HG02870 (cell line): Measurements from ENCODE around the gene PKIB.

Experiments
- ATAC-seq: cut with Tn5 transposase; IDR thresholded peaks from one replicate; pipeline ENCODE4 v1.9.1; 2021; ENCODE audit warnings: mild to moderate bottlenecking, moderate library complexity; ENCODE audit not compliant: unreplicated experiment

PKIB gene

DNA sequence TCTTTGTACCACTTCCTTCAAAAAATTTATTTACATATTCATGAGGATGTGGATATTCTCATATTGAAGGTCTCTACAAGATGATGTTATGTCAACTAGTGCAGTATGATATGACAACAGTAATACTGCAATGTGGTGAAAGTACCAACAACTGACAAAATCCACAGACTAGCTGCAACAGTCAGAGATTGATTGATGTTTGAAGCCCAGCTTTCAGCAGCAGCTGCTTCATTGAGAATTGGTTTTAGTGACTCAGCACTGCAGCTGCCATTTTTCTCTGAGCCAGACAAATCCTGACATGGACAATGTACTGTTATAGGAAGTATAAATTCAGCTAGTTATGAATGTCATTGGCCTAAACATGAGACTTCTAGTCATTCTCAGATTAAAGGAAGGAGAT, 53.8 kb downstream of the PKIB start:
- no peak for ATAC-seq

- ATAC-seq = no peak
These were observed 55.7 kb downstream of the PKIB start for GRCh38 chr6:122665929-122666328.

- no peak for ATAC-seq
These were observed 56.2 kb downstream of the PKIB start for GRCh38 chr6:122666418-122666817.

DNA sequence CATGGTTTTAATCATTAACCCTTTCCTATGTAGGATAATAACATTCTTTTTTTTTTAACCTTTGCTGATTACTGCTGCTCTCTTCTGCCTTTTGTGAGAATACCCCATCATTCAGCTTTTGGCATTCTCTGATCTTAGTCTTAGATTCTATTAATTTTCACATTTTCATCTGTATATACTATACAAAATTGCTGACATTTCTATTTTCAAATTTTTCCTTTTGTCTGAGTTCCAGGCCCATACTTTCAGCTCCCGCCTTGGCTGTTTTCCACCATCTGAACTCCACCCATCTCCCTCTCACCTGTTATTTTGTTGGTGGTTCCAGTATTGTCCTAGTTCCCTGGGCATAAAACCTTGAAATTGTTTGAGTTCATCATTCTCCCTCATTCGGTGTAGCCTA, 59.2 kb downstream of the PKIB start:
- ATAC-seq = no peak

- ATAC-seq = no peak
These were observed 59.7 kb downstream of the PKIB start for GRCh38 chr6:122669868-122670267.

DNA sequence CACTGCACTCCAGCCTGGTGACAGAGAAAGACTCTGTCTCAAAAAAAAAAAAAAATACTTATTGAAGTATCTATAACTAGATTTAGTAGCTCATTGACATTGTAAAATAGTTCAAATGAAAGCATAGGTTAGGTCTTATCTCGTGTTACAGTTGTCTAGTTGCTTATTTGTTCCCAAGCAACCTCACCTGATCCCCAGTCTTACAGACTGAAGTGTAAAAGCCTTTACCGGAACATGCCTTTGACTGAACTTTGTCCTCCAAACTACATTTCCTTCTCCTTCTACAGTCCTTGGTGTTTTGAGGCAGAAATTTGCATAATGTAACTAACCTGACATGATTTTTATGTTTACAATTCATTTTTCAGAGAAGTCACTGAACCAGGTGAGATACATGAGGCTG, 61.0 kb downstream of the PKIB start:
- ATAC-seq = no peak

DNA sequence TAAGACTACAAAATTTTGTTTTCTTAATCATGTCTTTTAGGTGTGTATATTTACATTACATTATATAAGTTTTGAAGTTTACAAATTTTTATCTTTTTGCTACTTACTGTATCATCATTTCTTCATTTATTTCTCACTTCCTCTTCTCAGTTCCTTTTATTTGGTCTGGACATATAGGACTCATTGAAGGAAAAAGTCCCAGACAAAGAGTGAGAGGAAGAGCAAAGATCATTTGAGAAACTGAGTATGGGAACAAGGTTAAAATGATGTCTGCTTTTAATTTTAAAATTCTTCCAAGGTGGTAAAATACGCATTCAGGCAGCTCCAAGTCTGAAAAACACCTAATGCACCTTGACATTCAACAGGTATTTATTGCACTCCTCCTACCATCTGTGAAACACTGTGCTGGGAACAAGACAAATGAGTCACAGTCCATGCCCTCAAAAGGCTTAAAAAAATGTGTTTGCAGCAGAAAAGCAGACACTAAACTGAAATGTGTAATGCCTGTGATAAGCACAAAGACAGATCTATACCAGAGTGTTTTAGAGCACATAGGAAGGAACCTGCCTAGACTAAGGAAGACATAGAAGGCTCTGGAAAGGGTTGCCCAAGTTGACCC, 63.2 kb downstream of the PKIB start:
- ATAC-seq = peak; percentile 60

DNA sequence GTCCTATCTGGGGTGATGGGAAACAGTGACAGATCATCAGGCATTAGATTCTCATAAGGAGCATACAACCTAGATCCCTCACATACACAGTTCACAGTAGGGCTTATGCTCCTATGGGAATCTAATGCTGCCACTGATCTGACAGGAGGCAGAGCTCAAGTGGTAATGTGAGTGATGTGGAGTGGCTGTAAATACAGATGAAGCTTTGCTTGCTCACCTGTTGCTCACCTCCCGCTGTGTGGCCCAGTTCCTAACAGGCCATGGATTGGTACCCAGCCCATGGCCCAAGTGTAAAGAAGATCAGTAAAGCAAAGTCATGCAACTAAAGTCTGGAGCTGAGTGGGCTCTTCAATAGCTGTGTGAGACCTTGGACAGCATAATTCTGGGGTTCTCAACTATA, 65.9 kb downstream of the PKIB start:
- ATAC-seq = no peak

GRCh38 chr6:122676688-122677087, 66.5 kb downstream of the PKIB start:
- ATAC-seq = no peak

- ATAC-seq = no peak
These were observed 67.2 kb downstream of the PKIB start for GRCh38 chr6:122677406-122677805.

- ATAC-seq = no peak
These were observed 68.6 kb downstream of the PKIB start for GRCh38 chr6:122678841-122679240.

DNA sequence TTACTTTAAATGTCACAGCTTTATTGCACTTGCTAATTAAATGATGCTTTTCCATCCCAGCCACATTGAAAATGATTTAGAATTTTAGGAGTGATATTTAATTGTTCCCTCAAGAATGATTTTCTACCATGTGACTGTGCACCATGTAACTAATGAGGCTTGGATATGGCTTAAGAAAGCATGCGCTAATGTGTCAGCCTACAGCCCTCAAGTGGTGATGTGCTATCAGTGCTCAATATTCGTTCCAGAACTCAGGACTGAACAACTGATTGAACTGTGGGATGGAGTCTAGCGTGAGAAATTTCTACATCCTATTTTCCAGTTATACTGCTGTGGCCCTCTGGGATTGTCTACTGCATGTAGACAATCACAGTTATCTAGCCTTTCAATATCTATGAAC, 71.5 kb downstream of the PKIB start:
- no peak for ATAC-seq

- no peak for ATAC-seq
These were observed 73.9 kb downstream of the PKIB start for GRCh38 chr6:122683989-122684651.

DNA sequence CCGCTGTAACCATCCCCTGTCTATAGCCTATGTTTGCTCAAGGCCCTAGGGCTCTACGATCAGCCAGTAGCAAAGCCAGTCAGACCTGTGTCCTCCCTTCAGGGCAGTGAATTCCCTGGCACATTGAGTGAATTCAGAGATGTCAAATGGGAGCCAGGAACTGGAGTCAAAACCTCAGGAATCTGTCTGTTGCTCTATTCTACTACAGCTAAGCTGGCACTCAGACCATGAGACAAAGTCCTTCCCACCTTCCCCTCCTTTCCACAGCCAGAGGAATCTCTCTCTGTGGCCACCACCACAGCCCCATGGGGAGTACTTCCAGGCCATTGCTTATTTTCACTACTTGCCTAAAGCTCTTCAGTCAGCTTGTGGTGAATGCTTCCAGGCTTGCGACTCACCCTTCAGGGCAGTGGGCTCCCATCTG, 82.0 kb downstream of the PKIB start:
- no peak for ATAC-seq

DNA sequence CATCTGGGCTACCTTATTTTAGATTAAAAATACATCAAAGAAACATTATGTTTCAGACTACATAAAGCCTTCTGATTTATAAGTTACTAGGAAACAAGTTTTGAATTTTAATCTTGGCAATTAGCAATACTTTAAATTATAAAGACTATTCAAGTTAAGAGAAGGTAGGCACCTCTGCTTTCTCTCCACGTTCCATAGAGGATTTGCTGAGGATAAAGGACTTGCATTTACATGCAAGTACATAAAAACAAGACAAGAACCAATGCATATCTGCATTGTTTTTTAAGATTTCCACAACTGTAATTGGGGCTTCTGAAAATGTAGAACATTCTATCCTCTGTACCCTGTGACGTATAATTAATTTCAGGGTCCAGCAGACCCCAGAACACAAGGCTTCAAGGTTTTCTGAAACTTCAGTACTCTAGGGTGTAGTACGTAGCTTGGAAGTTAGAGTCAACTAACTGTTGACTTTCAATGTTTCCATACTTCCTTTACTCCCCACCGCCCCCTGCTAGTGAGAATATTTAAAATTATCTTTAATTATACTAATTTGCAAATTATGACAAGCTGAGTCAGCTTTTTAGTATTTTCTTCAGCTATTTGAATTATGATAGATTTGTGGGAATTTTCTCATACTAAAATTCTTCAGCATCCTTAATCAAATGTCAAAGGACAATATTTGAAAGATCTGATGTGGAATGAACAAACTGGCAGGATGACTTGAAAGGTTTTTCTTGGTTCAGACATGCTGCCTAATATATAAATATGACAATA, 82.8 kb downstream of the PKIB start:
- no peak for ATAC-seq

- ATAC-seq = no peak
These were observed 83.9 kb downstream of the PKIB start for GRCh38 chr6:122694075-122694474.

DNA sequence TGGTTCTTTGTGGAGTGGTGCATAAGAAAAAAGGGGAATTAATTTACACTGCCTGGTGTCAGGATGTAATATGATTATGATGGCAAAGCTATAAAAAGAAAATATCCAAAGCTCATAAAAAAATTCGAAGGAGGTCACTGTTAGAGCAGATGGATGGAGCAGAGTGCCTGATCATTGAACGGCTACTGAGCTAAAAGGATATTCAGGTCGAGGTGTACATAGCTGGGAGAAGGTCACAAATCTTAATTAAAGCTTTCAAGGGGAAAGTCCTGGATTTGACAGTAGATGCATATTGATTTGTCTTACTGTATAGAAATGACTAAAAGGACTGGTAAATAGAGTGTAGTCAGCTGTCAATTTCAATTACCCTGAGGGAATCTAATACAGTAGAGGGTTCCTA, 84.4 kb downstream of the PKIB start:
- ATAC-seq = no peak

DNA sequence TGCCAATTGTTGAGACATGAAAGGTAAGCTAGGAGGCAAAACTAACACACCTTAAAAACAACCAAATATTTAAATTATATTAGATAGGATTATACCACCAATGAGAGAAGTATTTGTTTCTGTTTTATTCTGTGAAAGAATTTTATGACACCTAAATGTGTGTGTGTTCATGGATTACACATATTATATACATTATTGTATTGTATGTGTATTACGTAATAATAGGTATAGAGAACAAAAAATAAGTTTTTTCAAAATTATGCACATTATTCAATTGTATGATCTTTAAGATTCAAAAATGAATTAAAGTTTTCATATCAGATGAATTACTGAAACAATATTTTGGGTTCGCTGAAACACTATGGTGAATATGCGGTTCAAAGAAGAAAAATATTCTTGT, 85.0 kb downstream of the PKIB start:
- ATAC-seq = no peak

GRCh38 chr6:122696079-122696478, 85.9 kb downstream of the PKIB start:
- no peak for ATAC-seq

DNA sequence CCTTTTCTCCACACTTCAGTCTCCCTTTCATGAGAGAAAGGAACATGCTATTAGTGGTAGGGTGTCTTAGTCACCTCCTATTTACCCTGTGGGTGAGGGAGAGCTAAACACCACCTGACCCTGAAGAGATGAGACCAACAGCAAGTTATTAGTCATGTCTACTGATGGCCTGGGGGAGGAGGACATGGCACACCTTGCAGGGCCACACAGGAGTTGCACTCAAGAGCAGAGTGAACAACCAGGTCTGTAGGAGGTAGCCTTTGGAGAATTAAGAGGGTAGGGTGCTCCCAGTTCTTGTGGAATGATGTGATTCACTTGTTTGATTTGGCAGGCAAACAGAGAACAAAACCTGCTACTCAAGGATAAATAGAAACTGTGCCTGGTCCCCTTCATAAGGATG, 86.6 kb downstream of the PKIB start:
- ATAC-seq = no peak

- ATAC-seq = no peak
These were observed 87.3 kb downstream of the PKIB start for GRCh38 chr6:122697458-122697857.

GRCh38 chr6:122701666-122702065, 91.5 kb downstream of the PKIB start:
- no peak for ATAC-seq
